MM.1S (cell line): Measurements from ENCODE around the gene PDIA4.

Source experiments
- DNase-seq: peaks from one replicate; pipeline ENCODE4 v3.0.0-alpha.2; 2015
- H2AFZ ChIP-seq: fragments of 300-600 bp; sonication (generic); 2 replicates; pipeline ENCODE4 v1.6.0; 2016; ENCODE audit warnings: antibody characterized with exemption, low read length
- H3F3A ChIP-seq: fragments of 300-600 bp; sonication (generic); 2 replicates; pipeline ENCODE4 v1.6.1; 2016; ENCODE audit warnings: mild to moderate bottlenecking, antibody characterized with exemption, low read length, moderate library complexity, mixed read lengths; ENCODE audit not compliant: insufficient read depth
- H3K27ac ChIP-seq: fragments of 300-600 bp; sonication (generic); 2 replicates; pipeline ENCODE4 v1.5.1; 2016; ENCODE audit warnings: mild to moderate bottlenecking, low read length
- H3K27me3 ChIP-seq: fragments of 300-600 bp; sonication (generic); replicated peaks from 2 replicates; pipeline ENCODE4 v1.6.0; 2016; ENCODE audit warnings: low read length; ENCODE audit not compliant: insufficient read depth
- H3K36me3 ChIP-seq: fragments of 300-600 bp; sonication (generic); replicated peaks from 2 replicates; pipeline ENCODE4 v1.6.1; 2016; ENCODE audit warnings: mild to moderate bottlenecking, low read length, mixed read lengths; ENCODE audit not compliant: insufficient read depth
- H3K4me1 ChIP-seq: fragments of 300-600 bp; sonication (generic); 2 replicates; pipeline ENCODE4 v1.6.1; 2016; ENCODE audit warnings: low read length, mixed read lengths
- H3K4me2 ChIP-seq: fragments of 300-600 bp; sonication (generic); 2 replicates; pipeline ENCODE4 v1.6.0; 2016; ENCODE audit warnings: low read depth, low read length
- H3K4me3 ChIP-seq: fragments of 300-600 bp; sonication (generic); 2 replicates; pipeline ENCODE4 v1.5.1; 2016; ENCODE audit warnings: low read length, mixed read lengths
- H3K79me2 ChIP-seq: fragments of 300-600 bp; sonication (generic); 2 replicates; pipeline ENCODE4 v1.6.1; 2016; ENCODE audit warnings: mixed run types, low read length, mixed read lengths
- H3K9ac ChIP-seq: fragments of 300-600 bp; sonication (generic); 2 replicates; pipeline ENCODE4 v1.6.1; 2016; ENCODE audit warnings: low read length, mixed read lengths
- H3K9me2 ChIP-seq: fragments of 300-600 bp; sonication (generic); replicated peaks from 2 replicates; pipeline ENCODE4 v1.6.1; 2016; ENCODE audit warnings: mild to moderate bottlenecking, low read length, mixed read lengths; ENCODE audit not compliant: insufficient read depth
- H3K9me3 ChIP-seq: fragments of 300-600 bp; sonication (generic); replicated peaks from 2 replicates; pipeline ENCODE4 v1.6.1; 2016; ENCODE audit warnings: mild to moderate bottlenecking, low read length, mixed read lengths; ENCODE audit not compliant: insufficient read depth
- H4K20me1 ChIP-seq: fragments of 300-600 bp; sonication (generic); 2 replicates; pipeline ENCODE4 v1.6.1; 2016; ENCODE audit warnings: mild to moderate bottlenecking, low read length, moderate library complexity, mixed read lengths; ENCODE audit not compliant: insufficient read depth
- CTCF ChIP-seq: fragments of 300-600 bp; sonication (generic); IDR thresholded peaks from 2 replicates; pipeline ENCODE4 v1.5.1; 2016; ENCODE audit warnings: antibody characterized with exemption, low read length, mixed read lengths
- EZH2 ChIP-seq: fragments of 300-600 bp; sonication (generic); optimal IDR thresholded peaks from 2 replicates; pipeline ENCODE3; 2017; ENCODE audit warnings: low read depth, mild to moderate bottlenecking, antibody characterized with exemption, low read length, mixed read lengths
- EZH2phosphoT487 ChIP-seq: fragments of 300-600 bp; sonication (generic); IDR thresholded peaks from 2 replicates; pipeline ENCODE4 v1.6.1; 2018; ENCODE audit warnings: antibody characterized with exemption, low read length

The PDIA4 gene

GRCh38 chr7:149071182-149071635, 42.9 kb upstream of the PDIA4 start:
- Histone ChIP-seq H3K36me3 (no peaks in the 10 kb centered on the region), H3K4me3 (no peak overlapping the region)
- no peak for DNase-seq

GRCh38 chr7:149070372-149071125, 42.2 kb upstream of the PDIA4 start:
- H4K20me1 ChIP-seq = no peaks in the 10 kb centered on the region
- no peak overlapping the region for H3K4me2 ChIP-seq
- no peaks in the 10 kb centered on the region for H3K9me3 ChIP-seq
- H3F3A ChIP-seq = 0 out of 2 replicates have a peak, but pooled peaks cover 1% of the 10 kb centered on the region
- H3K27ac ChIP-seq = no peak overlapping the region
- H3K79me2 ChIP-seq = no peaks in the 10 kb centered on the region
- no peaks in the 10 kb centered on the region for H3K4me1 ChIP-seq
- H3K27me3 ChIP-seq = no peaks in the 10 kb centered on the region
- H3K4me3 ChIP-seq = no peak overlapping the region
- H2AFZ ChIP-seq = no peak overlapping the region
- no peaks in the 10 kb centered on the region for H3K36me3 ChIP-seq
- H3K9me2 ChIP-seq = no peaks in the 10 kb centered on the region
- DNase-seq = no peak
- no peak overlapping the region for H3K9ac ChIP-seq
- no peak for TF ChIP-seq EZH2phosphoT487
- no peak for TF ChIP-seq CTCF
- TF ChIP-seq EZH2 = no peak

More at GRCh38 chr7:149071182-149071635, 42.9 kb upstream of the PDIA4 start:
- H3K27ac ChIP-seq = no peak overlapping the region
- H3K79me2 ChIP-seq = no peaks in the 10 kb centered on the region
- no peaks in the 10 kb centered on the region for H3F3A ChIP-seq
- no peaks in the 10 kb centered on the region for H3K4me1 ChIP-seq
- no peaks in the 10 kb centered on the region for H4K20me1 ChIP-seq
- H3K9me3 ChIP-seq = no peaks in the 10 kb centered on the region
- H3K27me3 ChIP-seq = no peaks in the 10 kb centered on the region
- H2AFZ ChIP-seq = no peak overlapping the region
- H3K9me2 ChIP-seq = no peaks in the 10 kb centered on the region
- TF ChIP-seq EZH2phosphoT487 = no peak
- TF ChIP-seq EZH2 = no peak
- no peak for TF ChIP-seq CTCF
- no peak overlapping the region for H3K4me2 ChIP-seq
- no peak overlapping the region for H3K9ac ChIP-seq

GRCh38 chr7:149067869-149068268, 39.6 kb upstream of the PDIA4 start:
- H3K36me3 ChIP-seq = no peaks in the 10 kb centered on the region
- H3K4me1 ChIP-seq = no peaks in the 10 kb centered on the region
- no peak for TF ChIP-seq EZH2
- peak; percentile 33 for TF ChIP-seq CTCF
- H3K79me2 ChIP-seq = no peaks in the 10 kb centered on the region
- no peaks in the 10 kb centered on the region for H3K9me3 ChIP-seq
- no peak overlapping the region for H3K4me2 ChIP-seq
- H3K27ac ChIP-seq = no peak overlapping the region
- no peak overlapping the region for H2AFZ ChIP-seq
- H3K27me3 ChIP-seq = no peaks in the 10 kb centered on the region
- no peak overlapping the region for H3K9ac ChIP-seq
- H3F3A ChIP-seq = 0 out of 2 replicates have a peak, but pooled peaks cover 8% of the 10 kb centered on the region
- no peak overlapping the region for H3K4me3 ChIP-seq
- no peak for DNase-seq
- H3K9me2 ChIP-seq = no peaks in the 10 kb centered on the region
- no peaks in the 10 kb centered on the region for H4K20me1 ChIP-seq
